Measurements from ENCODE around the gene SLAMF7. TPM values are rescaled to one million over a fixed set of nuclear protein-coding genes. Genes with fewer than 3 reads are reported as not detected.

Gene SLAMF7
- total RNA-seq, 1 experiment from 2014 or later, result not detected

- Histone ChIP-seq H3K4me1 (no peaks in the 10 kb centered on the region), H3K9me3 (no peaks in the 10 kb centered on the region), H3K36me3 (ENCODE audit: control insufficient read depth, insufficient read depth, low read length) (no peaks in the 10 kb centered on the region), H3K4me3 (ENCODE audit: low read depth, low read length) (no peak overlapping the region), H3K27me3 (replicated peaks; ENCODE audit: control insufficient read depth, insufficient read depth, low read length) (no peaks in the 10 kb centered on the region)
- Mint-ChIP-seq H3K9me3 (ENCODE audit: unreplicated experiment) (no peaks in the 10 kb centered on the region), H3K4me1 (ENCODE audit: low read depth, unreplicated experiment) (no peaks in the 10 kb centered on the region), H3K27me3 (ENCODE audit: insufficient read depth, unreplicated experiment) (peaks cover 4% of the 10 kb centered on the region), H3K36me3 (ENCODE audit: insufficient read depth, unreplicated experiment) (no peaks in the 10 kb centered on the region), H3K27ac (ENCODE audit: unreplicated experiment) (no peak overlapping the region), H3K4me3 (ENCODE audit: unreplicated experiment) (no peak overlapping the region)
- CTCF ChIA-PET, result interaction anchor here (1.4 kb wide), 1 partner anchor 21 kb away, joined by 3 read pairs; no protein-coding TSS in a partner anchor
- DNase-seq, result no peak
- POLR2A ChIA-PET, result no interaction called here
- no TSS peak for BruUV-seq (replicated peaks)
- TF ChIP-seq CTCF (IDR thresholded peaks at IDR 0.05; ENCODE audit: insufficient read depth in 1 of 2, low read depth in 1 of 2, low read length in 1 of 2, severe bottlenecking in 1 of 2, unreplicated experiment in 1 of 2), result no peak
- intact Hi-C loops (cut with micrococcal nuclease; ENCODE audit: unreplicated experiment), result no loop called here
Measured at GRCh38 chr1:160746836-160747500, 7.9 kb downstream of the SLAMF7 start.

- Histone ChIP-seq H3K36me3 (ENCODE audit: control insufficient read depth, insufficient read depth, low read length) (no peaks in the 10 kb centered on the region), H3K4me1 (no peaks in the 10 kb centered on the region), H3K4me3 (ENCODE audit: low read depth, low read length) (no peak overlapping the region), H3K27me3 (replicated peaks; ENCODE audit: control insufficient read depth, insufficient read depth, low read length) (no peaks in the 10 kb centered on the region), H3K9me3 (no peaks in the 10 kb centered on the region)
- no peaks in the 10 kb centered on the region for H3K4me1 Mint-ChIP-seq (ENCODE audit: low read depth, unreplicated experiment)
- intact Hi-C loops (cut with micrococcal nuclease; ENCODE audit: unreplicated experiment), result no loop called here
- no TSS peak for BruUV-seq (replicated peaks)
- TF ChIP-seq CTCF (IDR thresholded peaks at IDR 0.05; ENCODE audit: insufficient read depth in 1 of 2, low read depth in 1 of 2, low read length in 1 of 2, severe bottlenecking in 1 of 2, unreplicated experiment in 1 of 2), result no peak
- H3K4me3 Mint-ChIP-seq (ENCODE audit: unreplicated experiment), result no peak overlapping the region
- H3K9me3 Mint-ChIP-seq (ENCODE audit: unreplicated experiment), result no peaks in the 10 kb centered on the region
- H3K27me3 Mint-ChIP-seq (ENCODE audit: insufficient read depth, unreplicated experiment), result peaks cover 5% of the 10 kb centered on the region
- no peak for DNase-seq
- POLR2A ChIA-PET, result no interaction called here
- H3K36me3 Mint-ChIP-seq (ENCODE audit: insufficient read depth, unreplicated experiment), result no peaks in the 10 kb centered on the region
- H3K27ac Mint-ChIP-seq (ENCODE audit: unreplicated experiment), result no peak overlapping the region
- CTCF ChIA-PET, result interaction anchor here (0.7 to 1.4 kb wide), 2 partner anchors 21 to 23 kb away, joined by 3 read pairs; no protein-coding TSS in a partner anchor
Measured at GRCh38 chr1:160747717-160748116, 8.7 kb downstream of the SLAMF7 start.

DNA sequence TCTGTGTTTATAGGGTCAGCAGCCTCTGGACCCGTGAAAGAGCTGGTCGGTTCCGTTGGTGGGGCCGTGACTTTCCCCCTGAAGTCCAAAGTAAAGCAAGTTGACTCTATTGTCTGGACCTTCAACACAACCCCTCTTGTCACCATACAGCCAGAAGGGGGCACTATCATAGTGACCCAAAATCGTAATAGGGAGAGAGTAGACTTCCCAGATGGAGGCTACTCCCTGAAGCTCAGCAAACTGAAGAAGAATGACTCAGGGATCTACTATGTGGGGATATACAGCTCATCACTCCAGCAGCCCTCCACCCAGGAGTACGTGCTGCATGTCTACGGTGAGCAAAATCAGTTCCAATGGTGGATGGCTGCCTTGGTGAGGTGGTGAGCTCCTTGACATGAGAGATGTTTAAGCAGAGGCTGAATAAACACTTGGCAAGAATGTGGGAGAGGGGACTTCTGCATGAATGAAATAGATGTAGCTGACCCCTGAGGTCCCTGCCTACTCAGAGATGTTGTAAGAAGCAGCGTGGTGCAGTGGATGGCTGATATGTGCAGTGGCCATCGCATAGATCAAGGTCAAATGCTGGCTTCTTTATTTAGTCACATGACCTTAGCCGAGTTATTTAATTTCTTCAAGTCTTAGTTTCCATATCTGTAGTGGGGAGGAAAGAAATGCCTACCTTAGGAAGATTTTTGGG, 9.3 kb downstream of the SLAMF7 start:
- no peaks in the 10 kb centered on the region for H3K9me3 Mint-ChIP-seq (ENCODE audit: unreplicated experiment)
- no peak for TF ChIP-seq CTCF (IDR thresholded peaks at IDR 0.05; ENCODE audit: insufficient read depth in 1 of 2, low read depth in 1 of 2, low read length in 1 of 2, severe bottlenecking in 1 of 2, unreplicated experiment in 1 of 2)
- no peak for DNase-seq
- no peaks in the 10 kb centered on the region for H3K9me3 ChIP-seq
- H3K27me3 ChIP-seq (replicated peaks; ENCODE audit: control insufficient read depth, insufficient read depth, low read length), result no peaks in the 10 kb centered on the region
- intact Hi-C loops (cut with micrococcal nuclease; ENCODE audit: unreplicated experiment), result no loop called here
- no TSS peak for BruUV-seq (replicated peaks)
- H3K27me3 Mint-ChIP-seq (ENCODE audit: insufficient read depth, unreplicated experiment), result peaks cover 5% of the 10 kb centered on the region
- H3K36me3 ChIP-seq (ENCODE audit: control insufficient read depth, insufficient read depth, low read length), result no peaks in the 10 kb centered on the region
- H3K4me3 ChIP-seq (ENCODE audit: low read depth, low read length), result no peak overlapping the region
- H3K4me3 Mint-ChIP-seq (ENCODE audit: unreplicated experiment), result no peak overlapping the region
- CTCF ChIA-PET, result interaction anchor here (0.6 to 1.4 kb wide), 3 partner anchors 20 to 28 kb away, joined by 3 read pairs; no protein-coding TSS in a partner anchor
- H3K4me1 Mint-ChIP-seq (ENCODE audit: low read depth, unreplicated experiment), result no peaks in the 10 kb centered on the region
- H3K36me3 Mint-ChIP-seq (ENCODE audit: insufficient read depth, unreplicated experiment), result no peaks in the 10 kb centered on the region
- H3K27ac Mint-ChIP-seq (ENCODE audit: unreplicated experiment), result no peak overlapping the region
- POLR2A ChIA-PET, result no interaction called here
- no peaks in the 10 kb centered on the region for H3K4me1 ChIP-seq

Measured in Caco-2 (cell line).